Smooth muscle cell (in vitro differentiated cells): ENCODE results near the gene TMPRSS9. TPM values are rescaled to one million over a fixed set of nuclear protein-coding genes. Genes with fewer than 3 reads are reported as not detected.
"Not testable (repeated sequence)": the region's sequence is repeated elsewhere in the genome, so short reads cannot be mapped to it uniquely, and the experiment has no call there.

Source experiments
- DNase-seq: peaks from one replicate; lab custom pipeline; 2025; ENCODE audit not compliant: unreplicated experiment; lab: John Stamatoyannopoulos, UW
- H2AFZ ChIP-seq: fragments of 200-600 bp; sonication (generic); 2 replicates; pipeline ENCODE4 v1.6.0; 2016; ENCODE audit warnings: antibody characterized with exemption, low read depth, mild to moderate bottlenecking
- H3F3A ChIP-seq: fragments of 200-600 bp; sonication (generic); 2 replicates; pipeline ENCODE4 v1.6.0; 2017; ENCODE audit warnings: antibody characterized with exemption, low read depth
- H3K27ac ChIP-seq: fragments of 200-600 bp; sonication (generic); 2 replicates; pipeline ENCODE4 v1.5.1; 2016; ENCODE audit warnings: low read depth, mild to moderate bottlenecking
- H3K27me3 ChIP-seq: fragments of 200-600 bp; sonication (generic); 2 replicates; pipeline ENCODE4 v1.6.1; 2016; ENCODE audit warnings: low read depth, mild to moderate bottlenecking
- H3K36me3 ChIP-seq: fragments of 200-600 bp; sonication (generic); 2 replicates; pipeline ENCODE4 v1.5.1; 2016; ENCODE audit warnings: low read depth
- H3K4me1 ChIP-seq: fragments of 200-600 bp; sonication (generic); 2 replicates; pipeline ENCODE4 v1.5.1; 2016; ENCODE audit warnings: low read depth
- H3K4me2 ChIP-seq: fragments of 200-600 bp; sonication (generic); 2 replicates; pipeline ENCODE4 v1.6.0; 2016; ENCODE audit warnings: mild to moderate bottlenecking
- H3K4me3 ChIP-seq: fragments of 200-600 bp; sonication (generic); 2 replicates; pipeline ENCODE4 v1.5.1; 2016; ENCODE audit warnings: mild to moderate bottlenecking
- H3K79me2 ChIP-seq: fragments of 200-600 bp; sonication (generic); 2 replicates; pipeline ENCODE4 v1.6.0; 2016; ENCODE audit warnings: low read depth, mild to moderate bottlenecking
- H3K9ac ChIP-seq: fragments of 200-600 bp; sonication (generic); 2 replicates; pipeline ENCODE4 v1.6.0; 2016; ENCODE audit warnings: low read depth
- H3K9me3 ChIP-seq: fragments of 200-600 bp; sonication (generic); replicated peaks from 2 replicates; pipeline ENCODE4 v1.5.1; 2016; ENCODE audit warnings: low read depth
- H4K20me1 ChIP-seq: fragments of 200-600 bp; sonication (generic); 2 replicates; pipeline ENCODE4 v1.6.0; 2016; ENCODE audit warnings: low read depth
- WGBS: methylation state at CpG from one replicate; pipeline ENCODE4 v1.1.7; 2016; ENCODE audit warnings: low lambda C conversion rate; 5-methylcytosine and 5-hydroxymethylcytosine counted together
- polyA plus RNA-seq: library from polyadenylated mRNA; unstranded; fragments of >200 nt; fragmentation: Nextera tagmentation; extraction: Ambion mirVana; gene quantifications from 2 replicates; pipeline ENCODE4 v1.2.1, GENCODE V29; 2016
- total RNA-seq: library from RNA; depleted of rRNA; stranded (reverse); fragments of >200 nt; gene quantifications from 2 replicates; pipeline ENCODE4 v1.2.3, GENCODE V29; 2014
- TF ChIP-seq, protein P1 (sequence below): fragments of 200-600 bp; sonication (generic); IDR thresholded peaks from 2 replicates; pipeline ENCODE4 v1.5.1; 2017; ENCODE audit warnings: borderline replicate concordance, mild to moderate bottlenecking, antibody characterized with exemption; ENCODE audit not compliant: insufficient read depth, poor library complexity, severe bottlenecking

TMPRSS9 gene
- total and polyA plus RNA-seq, 2 experiments from 2014 or later = 0.05 TPM; not detected in 1

DNA sequence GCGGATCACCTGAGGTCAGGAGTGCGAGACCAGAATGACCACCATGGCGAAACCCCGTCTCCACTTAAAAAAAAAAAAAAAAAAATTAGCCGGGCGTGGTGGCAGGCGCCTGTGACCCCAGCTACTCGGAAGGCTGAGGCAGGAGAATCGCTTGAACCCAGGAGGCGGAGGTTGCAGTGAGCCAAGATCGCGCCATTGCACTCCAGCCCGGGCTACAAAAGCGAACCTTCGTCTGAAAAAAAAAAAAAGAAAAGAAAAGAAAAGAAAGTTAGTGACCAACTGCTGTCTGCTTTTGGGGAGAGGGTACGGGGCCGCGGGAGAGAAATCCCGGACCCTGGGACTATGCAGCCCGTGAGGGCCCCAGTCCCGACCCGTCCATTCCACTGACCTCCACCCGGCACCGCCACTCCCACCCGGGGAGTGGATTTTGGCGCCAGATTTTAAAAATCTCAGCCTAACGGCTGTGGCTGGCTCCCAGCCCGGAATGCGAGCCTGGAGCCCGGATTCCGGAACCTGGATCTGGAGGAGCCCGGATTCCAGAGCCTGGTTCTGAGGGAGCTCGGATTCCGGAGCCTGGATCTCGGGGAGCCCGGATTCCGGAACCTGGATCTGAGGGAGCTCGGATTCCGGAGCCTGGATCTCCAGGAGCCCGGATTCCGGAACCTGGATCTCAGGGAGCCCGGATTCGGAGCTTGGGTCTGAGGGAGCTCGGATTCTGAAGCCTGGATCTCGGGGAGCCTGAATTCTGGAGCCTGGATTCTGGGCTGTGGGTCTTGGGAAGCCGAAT lies 102.8 kb downstream of the TMPRSS9 start:
- Histone ChIP-seq H3K4me3 (peak overlapping the region; percentile 61), H3K4me2 (peak overlapping the region; percentile 83), H3F3A (peaks cover 5% of the 10 kb centered on the region), H3K27ac (no peak overlapping the region), H3K27me3 (no peaks in the 10 kb centered on the region), H3K9ac (no peak overlapping the region), H3K79me2 (peaks cover 2% of the 10 kb centered on the region), H2AFZ (no peak overlapping the region), H3K4me1 (no peaks in the 10 kb centered on the region), H4K20me1 (no peaks in the 10 kb centered on the region), H3K36me3 (no peaks in the 10 kb centered on the region), H3K9me3 (no peaks in the 10 kb centered on the region)
- TF ChIP-seq, protein P1, sequence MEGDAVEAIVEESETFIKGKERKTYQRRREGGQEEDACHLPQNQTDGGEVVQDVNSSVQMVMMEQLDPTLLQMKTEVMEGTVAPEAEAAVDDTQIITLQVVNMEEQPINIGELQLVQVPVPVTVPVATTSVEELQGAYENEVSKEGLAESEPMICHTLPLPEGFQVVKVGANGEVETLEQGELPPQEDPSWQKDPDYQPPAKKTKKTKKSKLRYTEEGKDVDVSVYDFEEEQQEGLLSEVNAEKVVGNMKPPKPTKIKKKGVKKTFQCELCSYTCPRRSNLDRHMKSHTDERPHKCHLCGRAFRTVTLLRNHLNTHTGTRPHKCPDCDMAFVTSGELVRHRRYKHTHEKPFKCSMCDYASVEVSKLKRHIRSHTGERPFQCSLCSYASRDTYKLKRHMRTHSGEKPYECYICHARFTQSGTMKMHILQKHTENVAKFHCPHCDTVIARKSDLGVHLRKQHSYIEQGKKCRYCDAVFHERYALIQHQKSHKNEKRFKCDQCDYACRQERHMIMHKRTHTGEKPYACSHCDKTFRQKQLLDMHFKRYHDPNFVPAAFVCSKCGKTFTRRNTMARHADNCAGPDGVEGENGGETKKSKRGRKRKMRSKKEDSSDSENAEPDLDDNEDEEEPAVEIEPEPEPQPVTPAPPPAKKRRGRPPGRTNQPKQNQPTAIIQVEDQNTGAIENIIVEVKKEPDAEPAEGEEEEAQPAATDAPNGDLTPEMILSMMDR = no peak
- WGBS = 6% methylated on average over 45 of the region's 46 CpGs
- DNase-seq = peak; percentile 44

DNA sequence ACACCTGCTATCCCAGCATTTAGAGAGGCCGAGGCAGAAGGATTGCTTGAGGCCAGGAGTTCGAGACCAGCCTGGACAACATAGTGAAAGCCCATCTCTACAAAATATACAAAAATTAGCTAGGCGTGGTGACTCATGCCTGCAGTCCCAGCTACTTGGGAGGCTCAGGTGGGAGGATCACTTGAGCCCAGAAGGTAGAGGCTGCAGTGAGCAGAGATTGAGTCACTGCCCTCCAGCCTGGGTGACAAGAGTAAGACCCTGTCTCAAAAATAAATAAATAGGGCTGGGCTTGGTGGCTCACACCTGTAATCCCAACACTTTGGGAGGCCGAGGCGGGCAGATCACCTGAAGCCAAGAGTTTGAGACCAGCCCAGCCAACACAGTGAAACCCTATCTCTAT lies 103.6 kb downstream of the TMPRSS9 start:
- H3K27me3 ChIP-seq, H2AFZ ChIP-seq, H3K27ac ChIP-seq, H3K9me3 ChIP-seq, H3F3A ChIP-seq, DNase-seq, H3K4me1 ChIP-seq, H3K36me3 ChIP-seq, H3K9ac ChIP-seq, H4K20me1 ChIP-seq, H3K4me2 ChIP-seq, H3K4me3 ChIP-seq, H3K79me2 ChIP-seq: not testable (repeated sequence)
- 94% methylated on average over 5 of the region's 5 CpGs for WGBS

DNA sequence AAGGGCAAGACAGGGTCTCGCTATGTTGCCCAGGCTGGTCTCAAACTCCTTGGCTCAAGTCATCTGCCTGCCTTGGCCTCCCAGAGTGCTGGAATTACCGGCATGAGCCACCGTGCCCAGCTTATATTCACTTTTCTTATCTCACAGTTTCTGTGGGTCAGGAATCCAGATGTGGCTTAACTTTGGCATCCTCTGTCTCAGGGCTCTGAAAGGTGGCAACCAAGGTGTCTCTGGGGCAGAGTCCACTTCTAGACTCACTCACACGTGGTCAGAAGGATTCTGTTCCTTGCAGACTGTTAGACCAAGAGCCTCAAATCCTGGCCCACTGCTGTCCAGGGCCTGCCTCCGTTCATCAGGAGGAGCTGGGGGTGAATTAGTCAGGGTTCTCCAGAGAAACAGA lies 104.3 kb downstream of the TMPRSS9 start:
- Histone ChIP-seq H3K4me1 (no peaks in the 10 kb centered on the region), H3K9me3 (no peaks in the 10 kb centered on the region), H3K79me2 (no peaks in the 10 kb centered on the region), H3K27ac (peak overlapping the region; percentile 19), H3K27me3 (no peaks in the 10 kb centered on the region), H3K9ac (no peak overlapping the region), H4K20me1 (no peaks in the 10 kb centered on the region), H3F3A (peaks cover 5% of the 10 kb centered on the region), H3K4me3 (no peak overlapping the region), H3K4me2 (no peak overlapping the region), H2AFZ (no peak overlapping the region), H3K36me3 (no peaks in the 10 kb centered on the region)
- DNase-seq = no peak
- TF ChIP-seq, protein P1 = no peak
- WGBS = 73% methylated on average over 5 of the region's 5 CpGs

DNA sequence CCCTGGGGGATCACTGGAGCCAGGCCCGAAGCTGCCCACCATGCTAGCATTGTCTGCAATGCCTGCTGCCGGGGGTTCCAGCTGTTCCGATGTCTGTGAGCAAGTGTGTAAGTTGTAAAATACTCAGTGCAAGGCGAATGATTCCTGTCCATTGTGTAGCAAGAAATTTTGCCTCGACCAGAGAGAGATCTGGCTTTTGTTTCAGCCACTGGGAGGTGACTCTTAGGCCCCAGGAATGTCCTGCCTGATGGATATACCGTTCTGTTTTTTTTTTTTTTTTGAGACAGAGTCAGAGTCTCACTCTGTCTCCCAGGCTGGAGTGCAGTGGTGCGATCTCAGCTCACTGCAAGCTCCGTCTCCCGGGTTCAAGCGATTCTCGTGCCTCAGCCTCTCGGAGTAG lies 108.5 kb downstream of the TMPRSS9 start:
- Histone ChIP-seq H3K79me2 (no peaks in the 10 kb centered on the region), H3K36me3 (no peaks in the 10 kb centered on the region), H3K27me3 (no peaks in the 10 kb centered on the region), H3K27ac (no peak overlapping the region), H3K9me3 (no peaks in the 10 kb centered on the region), H2AFZ (no peak overlapping the region), H3F3A (peaks cover 1% of the 10 kb centered on the region), H4K20me1 (no peaks in the 10 kb centered on the region), H3K4me2 (no peak overlapping the region), H3K4me1 (no peaks in the 10 kb centered on the region), H3K4me3 (no peak overlapping the region), H3K9ac (no peak overlapping the region)
- TF ChIP-seq, protein P1 = no peak
- no peak for DNase-seq
- 63% methylated on average over 11 of the region's 12 CpGs for WGBS
